ENCODE results near the gene CENPVL1. TPM values are rescaled to one million over a fixed set of nuclear protein-coding genes. Genes with fewer than 3 reads are reported as not detected.
"Not testable (repeated sequence)": the region's sequence is repeated elsewhere in the genome, so short reads cannot be mapped to it uniquely, and the experiment has no call there.

The CENPVL1 gene
- not detected for total RNA-seq

DNA sequence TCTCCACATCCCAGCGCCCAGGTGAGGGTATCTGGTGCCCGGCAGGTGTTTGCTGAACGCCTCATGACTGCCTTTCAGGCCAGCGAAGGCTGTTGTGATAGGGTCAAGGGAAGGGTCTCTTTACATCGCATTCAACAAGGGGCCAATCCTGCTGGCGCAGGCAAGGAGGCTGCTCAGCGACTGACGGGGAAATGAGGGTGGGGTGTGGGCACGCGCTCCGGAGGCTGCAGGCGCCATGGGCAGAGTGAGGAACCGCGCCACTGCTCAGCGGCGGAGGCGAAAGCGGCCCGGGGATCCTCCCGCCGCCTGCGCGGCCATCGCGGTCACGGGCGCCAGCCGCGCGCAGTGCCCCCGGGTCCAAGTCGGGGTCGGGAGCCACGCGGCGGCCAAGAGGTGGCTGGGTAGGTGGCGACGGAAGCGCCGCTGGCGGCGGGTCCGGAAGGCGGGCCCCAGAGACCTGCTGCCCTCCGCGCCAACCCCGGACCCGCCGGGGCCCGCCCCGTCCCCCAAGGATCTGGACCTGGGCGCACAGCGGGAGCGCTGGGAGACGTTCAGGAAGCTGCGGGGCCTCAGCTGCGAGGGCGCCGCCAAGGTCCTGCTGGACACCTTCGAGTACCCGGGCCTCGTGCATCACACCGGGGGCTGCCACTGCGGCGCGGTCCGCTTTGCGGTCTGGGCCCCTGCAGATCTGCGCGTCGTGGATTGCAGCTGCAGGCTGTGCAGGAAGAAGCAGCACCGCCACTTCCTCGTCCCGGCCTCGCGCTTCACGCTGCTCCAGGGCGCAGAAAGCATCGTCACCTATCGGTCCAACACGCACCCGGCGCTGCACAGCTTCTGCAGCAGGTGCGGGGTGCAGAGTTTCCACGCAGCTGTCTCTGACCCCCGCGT is at the start of gene CENPVL1:
Gene CENPVL1 (plus strand): TSS at position 236 of the 888 bp plus-strand sequence. CDS start 0 bp downstream, at position 236.
- H3K36me3 ChIP-seq; DNase-seq (ENCODE audit: low spot score in 2 of 2); H3K27ac ChIP-seq; H3K4me1 ChIP-seq; H3K4me3 ChIP-seq; H3K9me3 ChIP-seq; H3K27me3 ChIP-seq: not testable (repeated sequence)
- WGBS, 2 donors = no CpG with 5 or more reads among the region's 87 CpGs

GRCh38 chrX:51665981-51666380 is 44.3 kb upstream of the CENPVL1 start:
- no peaks in the 10 kb centered on the region for H3K36me3 ChIP-seq
- no peak for DNase-seq (ENCODE audit: low spot score in 2 of 2)
- no peak overlapping the region for H3K4me3 ChIP-seq
- 62 to 75% methylated on average over 5 of the region's 5 CpGs for WGBS, 2 donors
- H3K27me3 ChIP-seq = peaks cover 0 to 20% of the 10 kb centered on the region in 2 donors
- TF ChIP-seq POLR2A (IDR thresholded peaks at IDR 0.05) = no peak
- TF ChIP-seq, protein P1, sequence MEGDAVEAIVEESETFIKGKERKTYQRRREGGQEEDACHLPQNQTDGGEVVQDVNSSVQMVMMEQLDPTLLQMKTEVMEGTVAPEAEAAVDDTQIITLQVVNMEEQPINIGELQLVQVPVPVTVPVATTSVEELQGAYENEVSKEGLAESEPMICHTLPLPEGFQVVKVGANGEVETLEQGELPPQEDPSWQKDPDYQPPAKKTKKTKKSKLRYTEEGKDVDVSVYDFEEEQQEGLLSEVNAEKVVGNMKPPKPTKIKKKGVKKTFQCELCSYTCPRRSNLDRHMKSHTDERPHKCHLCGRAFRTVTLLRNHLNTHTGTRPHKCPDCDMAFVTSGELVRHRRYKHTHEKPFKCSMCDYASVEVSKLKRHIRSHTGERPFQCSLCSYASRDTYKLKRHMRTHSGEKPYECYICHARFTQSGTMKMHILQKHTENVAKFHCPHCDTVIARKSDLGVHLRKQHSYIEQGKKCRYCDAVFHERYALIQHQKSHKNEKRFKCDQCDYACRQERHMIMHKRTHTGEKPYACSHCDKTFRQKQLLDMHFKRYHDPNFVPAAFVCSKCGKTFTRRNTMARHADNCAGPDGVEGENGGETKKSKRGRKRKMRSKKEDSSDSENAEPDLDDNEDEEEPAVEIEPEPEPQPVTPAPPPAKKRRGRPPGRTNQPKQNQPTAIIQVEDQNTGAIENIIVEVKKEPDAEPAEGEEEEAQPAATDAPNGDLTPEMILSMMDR (IDR thresholded peaks at IDR 0.05) = no peak
- TF ChIP-seq EP300 (IDR thresholded peaks at IDR 0.05) = no peak
- H3K27ac ChIP-seq = no peak overlapping the region
- no peaks in the 10 kb centered on the region for H3K9me3 ChIP-seq
- no peaks in the 10 kb centered on the region for H3K4me1 ChIP-seq

DNA sequence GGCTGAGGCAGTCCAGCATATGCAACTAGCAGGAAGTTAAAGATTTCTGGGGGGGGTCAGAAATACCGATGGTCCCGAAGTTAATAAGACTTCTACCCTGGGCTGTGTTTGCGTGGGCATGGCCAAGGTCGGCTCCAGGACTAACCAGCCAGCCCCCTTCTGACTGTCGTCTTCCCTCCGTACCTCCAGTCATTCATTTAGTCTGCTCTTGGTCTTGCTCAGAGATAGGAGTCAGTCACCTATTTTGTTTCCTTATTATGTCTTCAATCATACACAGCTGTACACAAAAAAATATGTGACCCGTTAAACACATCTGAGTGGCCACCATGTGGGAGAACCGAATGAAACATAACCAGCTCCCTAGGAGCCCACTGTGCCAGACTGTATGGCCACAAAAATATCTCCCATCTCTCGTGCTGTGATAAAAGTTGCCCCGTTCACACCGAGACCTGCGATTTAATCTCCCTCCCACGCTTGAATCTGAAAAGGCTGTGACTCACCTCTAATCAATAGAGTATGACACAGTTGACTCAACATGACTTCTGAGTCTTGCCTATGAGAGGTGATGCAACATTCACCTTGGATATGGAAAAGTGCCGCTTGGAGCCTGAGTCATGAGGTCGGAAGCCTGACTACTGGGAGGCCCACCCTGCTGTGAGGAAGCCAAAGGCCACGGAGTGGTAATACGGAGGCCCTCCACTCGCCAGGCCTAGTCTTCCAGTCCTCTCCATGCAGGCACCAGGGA is 30.5 kb upstream of the CENPVL1 start:
- not testable (repeated sequence) for H3K4me3 ChIP-seq; H3K27me3 ChIP-seq; H3K9me3 ChIP-seq; H3K36me3 ChIP-seq; H3K4me1 ChIP-seq; H3K27ac ChIP-seq; DNase-seq (ENCODE audit: low spot score in 2 of 2)
- WGBS, 2 donors = no CpG with 5 or more reads among the region's 18 CpGs

- not testable (repeated sequence) for H3K27me3 ChIP-seq; H3K27ac ChIP-seq; H3K9me3 ChIP-seq; DNase-seq (ENCODE audit: low spot score in 2 of 2); H3K36me3 ChIP-seq; H3K4me3 ChIP-seq; H3K4me1 ChIP-seq
- WGBS, 2 donors = no CpG with 5 or more reads among the region's 88 CpGs
Observed at GRCh38 chrX:51681808-51682719, 28.2 kb upstream of the CENPVL1 start.

GRCh38 chrX:51682720-51683062 is 27.6 kb upstream of the CENPVL1 start, which contains the start of gene CENPVL2:
TSS of gene CENPVL2 (minus strand) at chrX:51682831. CDS start at chrX:51682831, 0 bp downstream.
- not testable (repeated sequence) for H3K4me3 ChIP-seq; H3K36me3 ChIP-seq; H3K27ac ChIP-seq; H3K27me3 ChIP-seq; H3K9me3 ChIP-seq; DNase-seq (ENCODE audit: low spot score in 2 of 2); H3K4me1 ChIP-seq
- WGBS, 2 donors = no CpG with 5 or more reads among the region's 30 CpGs

GRCh38 chrX:51694254-51694653 is 16.1 kb upstream of the CENPVL1 start:
- Histone ChIP-seq H3K4me1 (no peaks in the 10 kb centered on the region), H3K36me3 (no peaks in the 10 kb centered on the region), H3K27me3 (peaks cover 0 to 12% of the 10 kb centered on the region in 2 donors), H3K27ac (no peak overlapping the region), H3K4me3 (no peak overlapping the region), H3K9me3 (no peaks in the 10 kb centered on the region)
- DNase-seq (ENCODE audit: low spot score in 2 of 2) = no peak
- TF ChIP-seq, protein P1 (IDR thresholded peaks at IDR 0.05) = no peak
- TF ChIP-seq EP300 (IDR thresholded peaks at IDR 0.05) = no peak
- TF ChIP-seq POLR2A (IDR thresholded peaks at IDR 0.05) = no peak
- WGBS, 2 donors = 66 to 74% methylated on average over 5 to 6 of the region's 6 CpGs

Measured in tibial nerve (tissue), 4 donors.